Effector memory CD4-positive, alpha-beta T cell (primary cell): ENCODE measurements around the gene CHAC2.
"Not testable (repeated sequence)": the region's sequence is repeated elsewhere in the genome, so short reads cannot be mapped to it uniquely, and the experiment has no call there.

Source experiments
- DNase-seq, 3 donors: peaks; one replicate each; pipeline ENCODE4 v3.0.0-alpha.2; 2020
- H3K27ac ChIP-seq: 2 replicates; pipeline ENCODE4 v1.7.0; 2013; ENCODE audit warnings: mild to moderate bottlenecking, low read length, moderate library complexity; ENCODE audit not compliant: insufficient read depth, poor library complexity, severe bottlenecking
- H3K27me3 ChIP-seq: replicated peaks from 2 replicates; pipeline ENCODE4 v1.7.0; 2013; ENCODE audit warnings: mild to moderate bottlenecking, low read length; ENCODE audit not compliant: insufficient read depth, control insufficient read depth, poor library complexity, severe bottlenecking
- H3K36me3 ChIP-seq: 2 replicates; pipeline ENCODE4 v1.7.0; 2013; ENCODE audit warnings: mild to moderate bottlenecking, low read length, moderate library complexity; ENCODE audit not compliant: control insufficient read depth, insufficient read depth
- H3K4me1 ChIP-seq: 2 replicates; pipeline ENCODE4 v1.7.0; 2013; ENCODE audit warnings: low read length, mild to moderate bottlenecking; ENCODE audit not compliant: control insufficient read depth, insufficient read depth, poor library complexity, severe bottlenecking
- H3K4me3 ChIP-seq: 2 replicates; pipeline ENCODE4 v1.7.0; 2013; ENCODE audit warnings: low read length, low read depth, mild to moderate bottlenecking; ENCODE audit not compliant: insufficient read depth, poor library complexity, severe bottlenecking
- H3K9me3 ChIP-seq: 2 replicates; pipeline ENCODE4 v1.7.0; 2013; ENCODE audit warnings: mild to moderate bottlenecking, low read length, moderate library complexity; ENCODE audit not compliant: control insufficient read depth
- total RNA-seq, 3 donors: gene quantifications; one replicate each; lab custom pipeline; 2026; lab: John Stamatoyannopoulos, UW

CHAC2 gene
- 0.77 to 0.86 (median 0.78) reads per million in 3 donors for total RNA-seq

GRCh38 chr2:53767405-53768241 is at the start of gene CHAC2:
Gene CHAC2 (plus strand): TSS chr2:53767804. CDS start chr2:53767887, 83 bp downstream.
- peak within 1 kb of the TSS; percentile 87 for H3K27ac ChIP-seq
- no peaks in the 10 kb centered on the region for H3K36me3 ChIP-seq
- H3K27me3 ChIP-seq: no peaks in the 10 kb centered on the region
- no peaks in the 10 kb centered on the region for H3K9me3 ChIP-seq
- H3K4me1 ChIP-seq: peaks cover 4% of the 10 kb centered on the region
- peak within 1 kb of the TSS; percentile 90 for H3K4me3 ChIP-seq
- peak; percentile 66 to 78 (median 74) for DNase-seq

DNA sequence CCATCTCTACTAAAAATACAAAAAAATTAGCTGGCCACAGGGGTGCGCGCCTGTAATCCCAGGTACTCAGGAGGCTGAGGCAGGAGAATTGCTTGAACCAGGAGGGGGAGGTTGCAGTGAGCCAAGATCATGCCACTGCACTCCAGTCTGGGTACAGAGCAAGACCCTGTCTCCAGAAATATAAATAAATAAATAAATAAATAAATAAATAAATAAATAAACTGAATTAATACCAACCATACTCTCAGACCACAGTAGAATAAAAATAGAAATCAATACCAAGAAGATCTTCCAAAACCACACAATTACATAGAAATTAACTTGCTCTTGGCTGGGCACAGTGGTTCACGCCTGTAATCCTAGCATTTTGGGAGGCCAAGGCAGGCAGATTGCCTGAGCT is 46.7 kb upstream of the CHAC2 start:
- H3K4me1 ChIP-seq, H3K27me3 ChIP-seq, H3K27ac ChIP-seq, H3K36me3 ChIP-seq, H3K4me3 ChIP-seq, H3K9me3 ChIP-seq, DNase-seq: not testable (repeated sequence)

DNA sequence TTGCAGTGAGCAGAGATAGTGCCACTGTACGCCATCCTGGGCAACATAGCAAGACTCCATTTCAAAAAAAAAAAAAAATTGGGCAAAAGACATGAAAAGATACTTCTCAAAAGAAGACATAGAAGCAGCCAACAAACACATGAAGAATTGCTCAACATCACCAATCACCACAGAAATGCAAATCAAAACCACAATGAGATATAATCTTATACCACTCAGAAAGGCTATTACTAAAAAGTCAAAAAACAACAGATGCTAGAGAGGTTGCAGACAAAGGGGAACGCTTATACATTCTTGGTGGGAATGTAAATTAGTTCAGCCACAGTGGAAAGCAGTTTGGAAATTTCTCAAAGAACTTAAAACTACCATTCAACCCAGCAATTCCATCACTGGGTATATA is 43.1 kb upstream of the CHAC2 start:
- DNase-seq: no peak
- H3K36me3 ChIP-seq: peaks cover 8% of the 10 kb centered on the region
- H3K4me3 ChIP-seq: no peak overlapping the region
- no peaks in the 10 kb centered on the region for H3K27me3 ChIP-seq
- H3K9me3 ChIP-seq: no peaks in the 10 kb centered on the region
- H3K27ac ChIP-seq: no peak overlapping the region
- no peaks in the 10 kb centered on the region for H3K4me1 ChIP-seq

GRCh38 chr2:53725662-53726061 is 41.9 kb upstream of the CHAC2 start:
- H3K27ac ChIP-seq: no peak overlapping the region
- no peak for DNase-seq

DNA sequence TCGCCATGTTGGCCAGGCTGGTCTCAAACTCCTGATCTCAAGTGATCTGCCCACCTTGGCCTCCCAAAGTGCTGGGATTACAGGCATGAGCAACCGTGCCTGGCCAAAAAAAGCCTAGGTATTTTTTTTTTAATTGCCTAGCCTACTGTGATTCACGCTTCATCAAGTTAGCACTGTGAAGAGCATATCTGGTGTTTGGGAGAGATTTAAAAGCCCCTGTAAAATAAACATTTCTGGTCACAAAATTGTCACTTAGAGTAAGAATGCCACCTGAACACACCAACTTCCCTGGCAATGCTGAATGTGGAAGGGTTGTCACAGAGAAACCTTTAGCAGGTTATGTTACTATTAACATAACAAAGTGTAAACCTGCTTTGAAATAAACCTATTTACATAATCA is 39.7 kb upstream of the CHAC2 start:
- Histone ChIP-seq H3K9me3 (no peaks in the 10 kb centered on the region), H3K27ac (no peak overlapping the region), H3K4me1 (no peaks in the 10 kb centered on the region), H3K4me3 (no peak overlapping the region), H3K36me3 (peaks cover 8% of the 10 kb centered on the region), H3K27me3 (no peaks in the 10 kb centered on the region)
- DNase-seq: no peak

More at GRCh38 chr2:53725662-53726061, 41.9 kb upstream of the CHAC2 start:
- no peaks in the 10 kb centered on the region for H3K4me1 ChIP-seq
- no peaks in the 10 kb centered on the region for H3K9me3 ChIP-seq
- H3K4me3 ChIP-seq: no peak overlapping the region
- H3K36me3 ChIP-seq: peaks cover 8% of the 10 kb centered on the region
- no peaks in the 10 kb centered on the region for H3K27me3 ChIP-seq

- Histone ChIP-seq H3K4me3 (no peak overlapping the region), H3K9me3 (no peaks in the 10 kb centered on the region), H3K4me1 (no peaks in the 10 kb centered on the region), H3K27me3 (no peaks in the 10 kb centered on the region), H3K36me3 (peaks cover 8% of the 10 kb centered on the region), H3K27ac (no peak overlapping the region)
- no peak for DNase-seq
Measured at GRCh38 chr2:53729143-53729762, 38.4 kb upstream of the CHAC2 start.

DNA sequence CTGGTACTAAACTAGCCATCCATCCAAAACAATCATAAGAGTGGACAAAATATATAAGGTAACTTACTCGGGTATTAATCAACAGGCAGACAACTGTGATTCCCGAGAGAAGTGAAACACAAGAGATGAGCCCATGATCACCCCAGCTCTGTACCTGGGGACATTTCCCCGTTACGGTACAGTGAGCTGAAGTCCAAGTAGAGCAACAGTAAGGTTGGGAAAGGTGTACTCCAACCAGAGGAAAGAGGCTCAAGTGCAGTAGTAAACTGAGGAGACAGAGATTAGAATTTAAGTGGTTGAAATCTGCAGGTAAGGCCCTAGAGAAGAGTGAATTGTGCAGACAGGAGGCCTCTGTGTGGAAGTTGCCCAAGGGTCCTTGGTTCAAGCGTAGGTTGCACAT is 30.5 kb upstream of the CHAC2 start:
- Histone ChIP-seq H3K9me3 (no peaks in the 10 kb centered on the region), H3K4me3 (no peak overlapping the region), H3K27ac (no peak overlapping the region), H3K4me1 (no peaks in the 10 kb centered on the region), H3K27me3 (no peaks in the 10 kb centered on the region), H3K36me3 (no peaks in the 10 kb centered on the region)
- DNase-seq: no peak

DNA sequence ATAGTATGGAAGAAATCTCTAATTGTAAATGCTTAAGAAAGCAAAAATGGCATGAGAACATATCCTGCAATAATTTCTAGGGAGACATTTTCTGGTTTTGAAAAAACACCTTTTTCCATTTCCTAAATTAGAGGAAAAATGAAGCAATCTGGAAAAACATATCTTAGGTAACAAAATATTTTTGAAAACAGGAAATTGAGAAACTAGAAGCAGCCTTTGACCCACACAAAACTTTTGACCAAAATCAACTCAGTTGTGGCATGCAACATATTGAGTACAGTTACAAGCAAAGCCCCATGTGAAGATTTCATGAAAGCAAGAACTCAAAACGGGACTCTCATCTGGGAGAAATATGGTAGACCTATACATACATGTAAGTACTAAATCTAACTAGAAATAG is 28.6 kb upstream of the CHAC2 start:
- H3K4me3 ChIP-seq: no peak overlapping the region
- peaks cover 3% of the 10 kb centered on the region for H3K36me3 ChIP-seq
- no peak overlapping the region for H3K27ac ChIP-seq
- DNase-seq: no peak
- H3K27me3 ChIP-seq: no peaks in the 10 kb centered on the region
- no peaks in the 10 kb centered on the region for H3K9me3 ChIP-seq
- no peaks in the 10 kb centered on the region for H3K4me1 ChIP-seq

DNA sequence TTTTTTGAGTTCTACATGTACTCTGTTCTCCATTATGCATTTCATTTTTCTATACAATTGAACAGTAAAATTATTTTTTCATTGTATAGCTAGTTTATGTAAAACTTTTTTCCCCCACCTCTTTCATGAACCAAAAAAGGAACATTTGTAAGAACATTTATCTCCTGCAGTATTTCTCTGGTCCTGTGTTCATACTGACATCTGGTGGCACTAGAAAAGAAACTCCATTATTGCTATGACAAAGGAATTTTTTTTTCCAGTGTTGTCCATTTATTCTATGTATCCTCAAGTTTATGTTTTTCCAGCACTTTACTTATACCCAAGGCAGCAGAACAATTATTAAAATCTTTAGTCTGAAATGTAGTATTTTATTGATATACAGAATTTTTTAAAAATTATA is 27.4 kb upstream of the CHAC2 start:
- Histone ChIP-seq H3K36me3 (peaks cover 3% of the 10 kb centered on the region), H3K27me3 (no peaks in the 10 kb centered on the region), H3K4me1 (no peaks in the 10 kb centered on the region), H3K4me3 (no peak overlapping the region), H3K9me3 (no peaks in the 10 kb centered on the region), H3K27ac (no peak overlapping the region)
- no peak for DNase-seq

- Histone ChIP-seq H3K36me3 (peaks cover 3% of the 10 kb centered on the region), H3K9me3 (no peaks in the 10 kb centered on the region), H3K4me1 (no peaks in the 10 kb centered on the region), H3K27ac (no peak overlapping the region), H3K4me3 (no peak overlapping the region), H3K27me3 (no peaks in the 10 kb centered on the region)
- DNase-seq: no peak
Measured at GRCh38 chr2:53744395-53745065, 23.1 kb upstream of the CHAC2 start.
